Caco-2 (cell line): ENCODE results near the gene MATN4. TPM values are rescaled to one million over a fixed set of nuclear protein-coding genes. Genes with fewer than 3 reads are reported as not detected.

Experiments
- BruUV-seq: library from RNA; stranded (reverse); fragments of 400-500 nt; replicated peaks from 2 replicates; lab custom pipeline; 2021; lab: Mats Ljungman, UMichigan
- CTCF ChIA-PET: fragments of 300-600 bp; sonication (Branson Sonifier 250); formaldehyde crosslinking; loops from one replicate; lab custom pipeline; 2022; ENCODE audit warnings: antibody characterized with exemption; lab: Charles Lee
- POLR2A ChIA-PET: fragments of 300-600 bp; sonication (Branson Sonifier 250); formaldehyde crosslinking; loops from one replicate; lab custom pipeline; 2022; ENCODE audit warnings: antibody characterized with exemption; lab: Charles Lee
- DNase-seq, 2 experiments: peaks; one replicate each; pipeline versions ENCODE4 v3.0.0 to v3.0.0-alpha.2; 2020 to 2022
- H3K27me3 ChIP-seq: replicated peaks from 2 replicates; pipeline ENCODE4 v1.6.0; 2011; ENCODE audit warnings: low read length; ENCODE audit not compliant: control insufficient read depth, insufficient read depth
- H3K36me3 ChIP-seq: 2 replicates; pipeline ENCODE4 v1.5.1; 2011; ENCODE audit warnings: low read length; ENCODE audit not compliant: control insufficient read depth, insufficient read depth
- H3K4me1 ChIP-seq: fragments of 250-450 bp; sonication (Bioruptor Pico); 2 replicates; pipeline ENCODE4 v1.5.1; 2020; ENCODE audit warnings: mild to moderate bottlenecking
- H3K4me3 ChIP-seq: 2 replicates; pipeline ENCODE4 v1.5.1; 2011; ENCODE audit warnings: low read depth, mild to moderate bottlenecking, control low read depth, low read length
- H3K9me3 ChIP-seq: fragments of 250-450 bp; sonication (Bioruptor Pico); 2 replicates; pipeline ENCODE4 v1.5.1; 2020; ENCODE audit warnings: mild to moderate bottlenecking, moderate library complexity
- H3K27ac Mint-ChIP-seq: one replicate; pipeline ENCODE4 v1.8.0; 2022; ENCODE audit warnings: mixed read lengths; ENCODE audit not compliant: unreplicated experiment
- H3K27me3 Mint-ChIP-seq: one replicate; pipeline ENCODE4 v1.8.0; 2022; ENCODE audit warnings: mixed read lengths; ENCODE audit not compliant: insufficient read depth, unreplicated experiment
- H3K36me3 Mint-ChIP-seq: one replicate; pipeline ENCODE4 v1.8.0; 2022; ENCODE audit warnings: mild to moderate bottlenecking, mixed read lengths; ENCODE audit not compliant: insufficient read depth, unreplicated experiment
- H3K4me1 Mint-ChIP-seq: one replicate; pipeline ENCODE4 v1.8.0; 2022; ENCODE audit warnings: low read depth, mixed read lengths; ENCODE audit not compliant: unreplicated experiment
- H3K4me3 Mint-ChIP-seq: one replicate; pipeline ENCODE4 v1.8.0; 2022; ENCODE audit warnings: mild to moderate bottlenecking, moderate library complexity, mixed read lengths; ENCODE audit not compliant: unreplicated experiment
- H3K9me3 Mint-ChIP-seq: one replicate; pipeline ENCODE4 v1.8.0; 2022; ENCODE audit warnings: mixed read lengths; ENCODE audit not compliant: unreplicated experiment
- intact Hi-C: fragments of 100-400 bp; cut with micrococcal nuclease; formaldehyde crosslinking; loops from one replicate; pipeline ENCODE4 v1.10.0; 2022; ENCODE audit not compliant: unreplicated experiment
- total RNA-seq: library from RNA; stranded (reverse); gene quantifications from 2 replicates; pipeline ENCODE4 v1.2.3, GENCODE V29; 2022
- TF ChIP-seq, protein P1 (sequence below), 2 experiments: fragments of 200-600 bp in 1 of 2; IDR thresholded peaks; 1 replicate in 1 of 2; 2 replicates in 1 of 2; pipeline versions ENCODE4 v1.5.1 to v1.8.0; 2011 to 2022; ENCODE audit warnings: antibody characterized with exemption in 1 of 2, control low read depth in 1 of 2, inconsistent platforms in 1 of 2, low read depth in 1 of 2, low read length in 1 of 2, mild to moderate bottlenecking in 1 of 2, moderate library complexity in 1 of 2; ENCODE audit not compliant: insufficient read depth in 1 of 2, severe bottlenecking in 1 of 2, unreplicated experiment in 1 of 2

MATN4 gene
- total RNA-seq, 1 experiment from 2014 or later = not detected

GRCh38 chr20:45328451-45328850 lies 20.4 kb upstream of the MATN4 start:
- no peak overlapping the region for H3K4me3 Mint-ChIP-seq
- intact Hi-C loops = no loop called here

GRCh38 chr20:45325371-45325770 lies 17.3 kb upstream of the MATN4 start:
- intact Hi-C loops = no loop called here
- Mint-ChIP-seq H3K9me3 (no peaks in the 10 kb centered on the region), H3K27ac (peak overlapping the region; percentile 16), H3K4me3 (no peak overlapping the region), H3K4me1 (no peaks in the 10 kb centered on the region), H3K36me3 (peaks cover 69% of the 10 kb centered on the region), H3K27me3 (no peaks in the 10 kb centered on the region)
- Histone ChIP-seq H3K27me3 (no peaks in the 10 kb centered on the region), H3K4me1 (peaks cover 8% of the 10 kb centered on the region; the same call in 1 of the 2 replicates), H3K36me3 (peaks cover 24% of the 10 kb centered on the region), H3K9me3 (no peaks in the 10 kb centered on the region), H3K4me3 (no peak overlapping the region)
- CTCF ChIA-PET = interaction anchor here (0.6 to 2.5 kb wide), 7 partner anchors 25 to 446 kb away, joined by 3 to 11 read pairs (median 5); partner anchors contain the start of gene SYS1
- no peak for DNase-seq
- BruUV-seq = no TSS peak
- TF ChIP-seq, protein P1, sequence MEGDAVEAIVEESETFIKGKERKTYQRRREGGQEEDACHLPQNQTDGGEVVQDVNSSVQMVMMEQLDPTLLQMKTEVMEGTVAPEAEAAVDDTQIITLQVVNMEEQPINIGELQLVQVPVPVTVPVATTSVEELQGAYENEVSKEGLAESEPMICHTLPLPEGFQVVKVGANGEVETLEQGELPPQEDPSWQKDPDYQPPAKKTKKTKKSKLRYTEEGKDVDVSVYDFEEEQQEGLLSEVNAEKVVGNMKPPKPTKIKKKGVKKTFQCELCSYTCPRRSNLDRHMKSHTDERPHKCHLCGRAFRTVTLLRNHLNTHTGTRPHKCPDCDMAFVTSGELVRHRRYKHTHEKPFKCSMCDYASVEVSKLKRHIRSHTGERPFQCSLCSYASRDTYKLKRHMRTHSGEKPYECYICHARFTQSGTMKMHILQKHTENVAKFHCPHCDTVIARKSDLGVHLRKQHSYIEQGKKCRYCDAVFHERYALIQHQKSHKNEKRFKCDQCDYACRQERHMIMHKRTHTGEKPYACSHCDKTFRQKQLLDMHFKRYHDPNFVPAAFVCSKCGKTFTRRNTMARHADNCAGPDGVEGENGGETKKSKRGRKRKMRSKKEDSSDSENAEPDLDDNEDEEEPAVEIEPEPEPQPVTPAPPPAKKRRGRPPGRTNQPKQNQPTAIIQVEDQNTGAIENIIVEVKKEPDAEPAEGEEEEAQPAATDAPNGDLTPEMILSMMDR (IDR thresholded peaks at IDR 0.05; ENCODE audit: insufficient read depth in 1 of 2, low read depth in 1 of 2, low read length in 1 of 2, severe bottlenecking in 1 of 2, unreplicated experiment in 1 of 2) = no peak
- POLR2A ChIA-PET = no interaction called here

More at GRCh38 chr20:45328451-45328850, 20.4 kb upstream of the MATN4 start:
- Histone ChIP-seq H3K27me3 (no peaks in the 10 kb centered on the region), H3K36me3 (peaks cover 32% of the 10 kb centered on the region), H3K4me1 (peaks cover 17% of the 10 kb centered on the region), H3K4me3 (no peak overlapping the region), H3K9me3 (no peaks in the 10 kb centered on the region)
- CTCF ChIA-PET = interaction anchor here (1.5 kb wide), 1 partner anchor 108 kb away, joined by 3 read pairs; no protein-coding TSS in a partner anchor
- TF ChIP-seq, protein P1 (IDR thresholded peaks at IDR 0.05; ENCODE audit: insufficient read depth in 1 of 2, low read depth in 1 of 2, low read length in 1 of 2, severe bottlenecking in 1 of 2, unreplicated experiment in 1 of 2) = no peak
- no peak overlapping the region for H3K27ac Mint-ChIP-seq
- no TSS peak for BruUV-seq
- no peaks in the 10 kb centered on the region for H3K27me3 Mint-ChIP-seq
- H3K36me3 Mint-ChIP-seq = peaks cover 100% of the 10 kb centered on the region
- POLR2A ChIA-PET = no interaction called here
- H3K9me3 Mint-ChIP-seq = no peaks in the 10 kb centered on the region
- peaks cover 12% of the 10 kb centered on the region for H3K4me1 Mint-ChIP-seq
- DNase-seq = no peak

DNA sequence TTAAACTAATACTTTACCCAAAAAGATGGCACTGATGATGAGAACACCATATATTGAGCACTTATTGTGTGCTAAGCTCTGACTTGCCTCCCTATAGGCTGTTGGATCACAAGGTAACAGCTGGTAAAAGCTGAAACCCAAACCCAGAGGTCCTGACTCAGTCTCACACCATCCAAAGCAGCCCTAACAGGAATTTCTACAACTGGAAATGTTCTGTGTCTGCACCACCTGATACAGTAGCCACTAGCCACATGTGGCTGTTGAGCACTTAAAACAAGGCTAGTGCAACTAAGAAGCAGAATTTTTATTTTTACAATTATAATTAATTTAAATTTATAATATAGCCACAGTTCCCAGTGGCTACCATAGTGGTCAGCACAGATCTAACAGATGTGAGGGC lies 15.6 kb upstream of the MATN4 start:
- DNase-seq = no peak
- Histone ChIP-seq H3K9me3 (no peaks in the 10 kb centered on the region), H3K36me3 (peaks cover 12% of the 10 kb centered on the region), H3K4me1 (peaks cover 8% of the 10 kb centered on the region; the same call in 1 of the 2 replicates), H3K4me3 (no peak overlapping the region), H3K27me3 (no peaks in the 10 kb centered on the region)
- ChIA-PET POLR2A (interaction anchor here (0.5 to 1.5 kb wide), 7 partner anchors 20 to 115 kb away, joined by 3 to 21 read pairs (median 7); partner anchors contain the start of gene SYS1), CTCF (interaction anchor here (0.7 to 7.4 kb wide), 22 partner anchors 11 to 447 kb away, joined by 3 to 278 read pairs (median 11); partner anchors contain the start of genes PIGT, SYS1, WFDC10A and WFDC2)
- Mint-ChIP-seq H3K36me3 (peaks cover 53% of the 10 kb centered on the region), H3K27ac (peak overlapping the region; percentile 3), H3K27me3 (no peaks in the 10 kb centered on the region), H3K9me3 (no peaks in the 10 kb centered on the region), H3K4me1 (no peaks in the 10 kb centered on the region), H3K4me3 (no peak overlapping the region)
- TF ChIP-seq, protein P1 (IDR thresholded peaks at IDR 0.05; ENCODE audit: insufficient read depth in 1 of 2, low read depth in 1 of 2, low read length in 1 of 2, severe bottlenecking in 1 of 2, unreplicated experiment in 1 of 2) = no peak
- no TSS peak for BruUV-seq
- intact Hi-C loops = loop anchor here (1.0 kb wide), 6 partner anchors 20 to 448 kb away; partner anchors contain the start of genes PIGT and SYS1
